ENCODE data around the gene MAP7. TPM values are rescaled to one million over a fixed set of nuclear protein-coding genes. Genes with fewer than 3 reads are reported as not detected.

The MAP7 gene
- total RNA-seq, 1 experiment from 2014 or later: 33.7 TPM

- no TSS peak for BruUV-seq (replicated peaks)
- peaks cover 57% of the 10 kb centered on the region for H3K79me2 ChIP-seq (ENCODE audit: low read depth)
- H3F3A ChIP-seq (ENCODE audit: insufficient read depth, low read depth): no peaks in the 10 kb centered on the region
- ChIA-PET CTCF (no interaction called here), POLR2A (ENCODE audit: unreplicated experiment) (no interaction called here)
- H3K27ac ChIP-seq: no peak overlapping the region
- no peaks in the 10 kb centered on the region for H3K36me3 ChIP-seq (ENCODE audit: low read depth)
- H4K20me1 ChIP-seq (ENCODE audit: insufficient read depth): peaks cover 33% of the 10 kb centered on the region
- TF ChIP-seq, protein P1, sequence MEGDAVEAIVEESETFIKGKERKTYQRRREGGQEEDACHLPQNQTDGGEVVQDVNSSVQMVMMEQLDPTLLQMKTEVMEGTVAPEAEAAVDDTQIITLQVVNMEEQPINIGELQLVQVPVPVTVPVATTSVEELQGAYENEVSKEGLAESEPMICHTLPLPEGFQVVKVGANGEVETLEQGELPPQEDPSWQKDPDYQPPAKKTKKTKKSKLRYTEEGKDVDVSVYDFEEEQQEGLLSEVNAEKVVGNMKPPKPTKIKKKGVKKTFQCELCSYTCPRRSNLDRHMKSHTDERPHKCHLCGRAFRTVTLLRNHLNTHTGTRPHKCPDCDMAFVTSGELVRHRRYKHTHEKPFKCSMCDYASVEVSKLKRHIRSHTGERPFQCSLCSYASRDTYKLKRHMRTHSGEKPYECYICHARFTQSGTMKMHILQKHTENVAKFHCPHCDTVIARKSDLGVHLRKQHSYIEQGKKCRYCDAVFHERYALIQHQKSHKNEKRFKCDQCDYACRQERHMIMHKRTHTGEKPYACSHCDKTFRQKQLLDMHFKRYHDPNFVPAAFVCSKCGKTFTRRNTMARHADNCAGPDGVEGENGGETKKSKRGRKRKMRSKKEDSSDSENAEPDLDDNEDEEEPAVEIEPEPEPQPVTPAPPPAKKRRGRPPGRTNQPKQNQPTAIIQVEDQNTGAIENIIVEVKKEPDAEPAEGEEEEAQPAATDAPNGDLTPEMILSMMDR (conservative IDR thresholded peaks at IDR 0.05): no peak
- TF ChIP-seq EZH2 (IDR thresholded peaks at IDR 0.05; ENCODE audit: low read depth): no peak
- no peak overlapping the region for H3K4me2 ChIP-seq
- H3K4me1 ChIP-seq (replicated peaks; ENCODE audit: insufficient read depth): no peaks in the 10 kb centered on the region
- no peak for DNase-seq
- no peak overlapping the region for H2AFZ ChIP-seq
- H3K27me3 ChIP-seq (ENCODE audit: insufficient read depth, low read depth): no peaks in the 10 kb centered on the region
- intact Hi-C loops (cut with micrococcal nuclease; ENCODE audit: unreplicated experiment): no loop called here
- no peak overlapping the region for H3K4me3 ChIP-seq
- H3K9me2 ChIP-seq (ENCODE audit: insufficient read depth): no peaks in the 10 kb centered on the region
- H3K9me3 ChIP-seq (ENCODE audit: insufficient read depth, low read depth): no peaks in the 10 kb centered on the region; the same call in 1 of the 2 replicates
Measured at GRCh38 chr6:136477548-136477947, 72.7 kb downstream of the MAP7 start.

DNA sequence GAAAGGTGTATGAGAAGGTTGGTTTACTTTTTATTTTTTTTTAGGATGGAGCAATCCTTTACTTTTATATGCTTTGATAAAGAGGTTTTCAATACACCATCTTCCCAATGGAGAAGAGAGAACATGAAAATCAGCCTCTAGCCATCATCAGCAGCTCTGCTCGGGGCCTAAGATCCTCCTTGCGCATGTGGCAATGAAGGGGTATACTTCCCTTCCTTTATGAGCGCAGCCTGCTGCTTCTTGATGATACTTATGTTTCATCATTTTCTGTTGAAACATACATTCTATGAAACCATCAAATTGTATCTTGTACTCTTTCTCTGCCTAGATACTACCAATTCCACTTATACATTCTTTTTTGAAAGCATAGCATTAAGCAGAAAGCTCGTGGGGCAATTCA, 74.5 kb downstream of the MAP7 start:
- no peak overlapping the region for H3K27ac ChIP-seq
- H3K4me2 ChIP-seq: no peak overlapping the region
- H3K27me3 ChIP-seq (ENCODE audit: insufficient read depth, low read depth): no peaks in the 10 kb centered on the region
- no peak overlapping the region for H3K4me3 ChIP-seq
- ChIA-PET POLR2A (ENCODE audit: unreplicated experiment) (no interaction called here), CTCF (no interaction called here)
- H3F3A ChIP-seq (ENCODE audit: insufficient read depth, low read depth): no peaks in the 10 kb centered on the region
- intact Hi-C loops (cut with micrococcal nuclease; ENCODE audit: unreplicated experiment): no loop called here
- no peaks in the 10 kb centered on the region for H3K9me2 ChIP-seq (ENCODE audit: insufficient read depth)
- H3K36me3 ChIP-seq (ENCODE audit: low read depth): no peaks in the 10 kb centered on the region
- peaks cover 49% of the 10 kb centered on the region for H3K79me2 ChIP-seq (ENCODE audit: low read depth)
- H3K9me3 ChIP-seq (ENCODE audit: insufficient read depth, low read depth): no peaks in the 10 kb centered on the region; the same call in 1 of the 2 replicates
- peaks cover 28% of the 10 kb centered on the region for H4K20me1 ChIP-seq (ENCODE audit: insufficient read depth)
- no peak for TF ChIP-seq EZH2 (IDR thresholded peaks at IDR 0.05; ENCODE audit: low read depth)
- TF ChIP-seq, protein P1 (conservative IDR thresholded peaks at IDR 0.05): no peak
- H2AFZ ChIP-seq: no peak overlapping the region
- DNase-seq: no peak
- no TSS peak for BruUV-seq (replicated peaks)
- H3K4me1 ChIP-seq (replicated peaks; ENCODE audit: insufficient read depth): no peaks in the 10 kb centered on the region

GRCh38 chr6:136474241-136474640, 76.0 kb downstream of the MAP7 start:
- no peak overlapping the region for H3K27ac ChIP-seq
- no peaks in the 10 kb centered on the region for H3K4me1 ChIP-seq (replicated peaks; ENCODE audit: insufficient read depth)
- no peaks in the 10 kb centered on the region for H3F3A ChIP-seq (ENCODE audit: insufficient read depth, low read depth)
- H3K27me3 ChIP-seq (ENCODE audit: insufficient read depth, low read depth): no peaks in the 10 kb centered on the region
- no peak overlapping the region for H3K4me3 ChIP-seq
- no peaks in the 10 kb centered on the region for H3K9me2 ChIP-seq (ENCODE audit: insufficient read depth)
- BruUV-seq (replicated peaks): no TSS peak
- CTCF ChIA-PET: no interaction called here
- H3K36me3 ChIP-seq (ENCODE audit: low read depth): no peaks in the 10 kb centered on the region
- no peaks in the 10 kb centered on the region; the same call in 1 of the 2 replicates for H3K9me3 ChIP-seq (ENCODE audit: insufficient read depth, low read depth)
- H3K79me2 ChIP-seq (ENCODE audit: low read depth): peaks cover 40% of the 10 kb centered on the region
- no peak for DNase-seq
- intact Hi-C loops (cut with micrococcal nuclease; ENCODE audit: unreplicated experiment): no loop called here
- no peak overlapping the region for H3K4me2 ChIP-seq
- H2AFZ ChIP-seq: no peak overlapping the region
- POLR2A ChIA-PET (ENCODE audit: unreplicated experiment): no interaction called here
- TF ChIP-seq, protein P1 (conservative IDR thresholded peaks at IDR 0.05): no peak
- no peak for TF ChIP-seq EZH2 (IDR thresholded peaks at IDR 0.05; ENCODE audit: low read depth)
- peaks cover 27% of the 10 kb centered on the region for H4K20me1 ChIP-seq (ENCODE audit: insufficient read depth)

Data from PC-9 (cell line).